Measurements from ENCODE around the gene CACUL1.
"Not testable (repeated sequence)": the region's sequence is repeated elsewhere in the genome, so short reads cannot be mapped to it uniquely, and the experiment has no call there.

Gene CACUL1

GRCh38 chr10:118754556-118755423, at the start of gene CACUL1:
CACUL1 (minus strand) TSS chr10:118754970; CDS start chr10:118754762, 208 bp downstream.
- peak; percentile 99 for DNase-seq
- in situ Hi-C loops (cut with HindIII; ENCODE audit: low pct_ligation_motif_present, low pct_unique_long_range_greater_than_20kb, low sequenced_read_pairs), result no loop called here

- in situ Hi-C loops (cut with HindIII; ENCODE audit: low pct_ligation_motif_present, low pct_unique_long_range_greater_than_20kb, low sequenced_read_pairs), result no loop called here
- no peak for DNase-seq
Observed at GRCh38 chr10:118804262-118804773, 49.5 kb upstream of the CACUL1 start.

- in situ Hi-C loops (cut with HindIII; ENCODE audit: low pct_ligation_motif_present, low pct_unique_long_range_greater_than_20kb, low sequenced_read_pairs), result no loop called here
- no peak for DNase-seq
Observed at GRCh38 chr10:118802126-118802793, 47.5 kb upstream of the CACUL1 start.

DNA sequence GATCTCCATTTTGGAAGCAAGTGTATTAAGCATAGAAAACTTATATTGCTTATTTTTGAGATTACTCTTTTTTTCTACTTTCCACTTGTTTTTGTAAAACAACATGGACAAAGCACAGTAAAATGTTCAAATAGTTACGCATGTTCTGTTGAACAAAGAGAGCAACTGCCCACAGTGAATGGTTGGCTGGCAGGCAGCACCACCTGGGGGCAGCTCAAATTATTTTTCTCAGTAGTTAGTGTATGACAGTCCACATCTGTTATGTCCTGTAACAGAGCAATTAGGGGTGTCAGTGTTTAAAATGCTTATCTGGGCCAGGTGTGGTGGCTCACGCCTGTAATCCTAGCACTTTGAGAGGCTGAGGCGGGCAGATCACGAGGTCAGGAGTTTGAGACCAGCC, 46.1 kb upstream of the CACUL1 start:
- in situ Hi-C loops (cut with HindIII; ENCODE audit: low pct_ligation_motif_present, low pct_unique_long_range_greater_than_20kb, low sequenced_read_pairs), result no loop called here
- DNase-seq, result peak; percentile 42

DNA sequence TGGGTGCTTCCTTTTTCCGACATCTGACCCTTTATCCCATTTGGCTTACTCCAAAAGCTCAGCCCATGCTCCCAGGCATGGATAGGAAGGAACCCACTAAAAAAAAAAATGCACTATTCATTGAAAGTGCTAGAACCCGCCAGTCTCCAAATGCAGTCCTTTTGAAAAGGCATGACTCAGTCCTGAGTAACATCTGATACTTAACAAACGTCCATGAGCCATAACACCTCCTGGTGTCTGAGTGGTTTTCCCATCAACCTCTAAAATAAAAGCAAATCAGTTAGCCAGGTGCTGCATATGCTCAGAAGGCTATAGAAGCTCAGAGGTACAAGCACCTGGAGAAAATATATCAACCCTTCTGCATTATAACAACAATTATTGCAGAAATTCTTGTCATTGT, 45.0 kb upstream of the CACUL1 start:
- peak; percentile 60 for DNase-seq
- in situ Hi-C loops (cut with HindIII; ENCODE audit: low pct_ligation_motif_present, low pct_unique_long_range_greater_than_20kb, low sequenced_read_pairs), result no loop called here

GRCh38 chr10:118798231-118798662, 43.5 kb upstream of the CACUL1 start:
- peak; percentile 49 for DNase-seq
- in situ Hi-C loops (cut with HindIII; ENCODE audit: low pct_ligation_motif_present, low pct_unique_long_range_greater_than_20kb, low sequenced_read_pairs), result no loop called here

DNA sequence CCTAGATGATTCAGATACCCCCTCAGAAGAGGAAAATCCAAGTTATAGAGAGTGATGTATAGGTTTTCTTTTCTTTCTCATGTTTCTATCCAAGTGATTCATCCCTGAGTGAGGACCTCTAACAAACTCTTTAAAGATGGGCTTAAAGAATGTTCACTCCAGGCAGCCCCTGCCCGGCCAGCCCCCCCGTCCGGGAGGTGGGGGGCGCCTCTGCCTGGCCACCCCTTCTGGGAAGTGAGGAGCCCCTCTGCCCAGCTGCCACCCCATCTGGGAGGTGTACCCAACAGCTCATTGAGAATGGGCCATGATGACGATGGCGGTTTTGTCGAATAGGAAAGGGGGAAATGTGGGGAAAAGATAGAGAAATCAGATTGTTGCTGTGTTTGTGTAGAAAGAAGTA, 40.2 kb upstream of the CACUL1 start:
- in situ Hi-C loops (cut with HindIII; ENCODE audit: low pct_ligation_motif_present, low pct_unique_long_range_greater_than_20kb, low sequenced_read_pairs); DNase-seq: not testable (repeated sequence)

DNA sequence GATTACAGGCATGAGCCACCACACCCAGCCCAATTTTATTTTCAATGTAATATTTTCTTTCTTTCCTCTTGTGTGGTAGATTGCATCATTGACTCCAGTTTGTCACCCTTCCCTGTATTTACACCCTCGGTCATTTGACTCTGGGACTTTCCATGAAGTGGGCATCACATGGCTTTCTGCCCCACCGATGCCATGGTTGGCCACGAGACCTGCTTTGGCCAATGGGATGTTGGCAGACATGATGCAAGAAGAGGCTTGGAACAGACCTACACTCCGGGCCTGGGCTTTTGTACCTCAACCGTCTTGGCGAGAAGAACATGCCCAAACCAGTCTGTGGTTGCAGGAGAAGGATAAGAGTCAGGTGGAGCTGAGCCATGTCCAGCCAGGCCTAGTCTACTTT, 38.8 kb upstream of the CACUL1 start:
- DNase-seq, result no peak
- in situ Hi-C loops (cut with HindIII; ENCODE audit: low pct_ligation_motif_present, low pct_unique_long_range_greater_than_20kb, low sequenced_read_pairs), result no loop called here

DNA sequence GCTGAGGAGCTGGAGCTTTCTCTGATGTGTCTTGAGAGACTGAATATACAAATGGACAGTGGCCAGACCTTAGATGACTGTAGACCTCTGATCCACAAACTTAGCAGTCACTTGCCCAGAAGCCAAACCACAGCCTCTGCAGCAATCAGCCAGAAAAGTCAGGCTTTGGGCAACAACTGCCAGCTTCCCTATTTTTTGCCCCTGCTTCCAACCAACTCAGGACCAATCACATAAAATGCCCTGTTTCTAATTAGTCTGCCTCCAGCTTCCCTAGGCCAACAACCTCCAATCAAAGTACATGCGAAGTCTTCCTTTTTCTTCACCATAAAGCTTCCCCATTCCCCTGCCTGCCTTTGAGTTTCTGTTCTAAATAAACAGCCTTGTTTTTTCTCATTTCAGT, 37.8 kb upstream of the CACUL1 start:
- no peak for DNase-seq
- in situ Hi-C loops (cut with HindIII; ENCODE audit: low pct_ligation_motif_present, low pct_unique_long_range_greater_than_20kb, low sequenced_read_pairs), result no loop called here

GRCh38 chr10:118790058-118790457, 35.3 kb upstream of the CACUL1 start:
- in situ Hi-C loops (cut with HindIII; ENCODE audit: low pct_ligation_motif_present, low pct_unique_long_range_greater_than_20kb, low sequenced_read_pairs), result no loop called here
- DNase-seq, result no peak

DNA sequence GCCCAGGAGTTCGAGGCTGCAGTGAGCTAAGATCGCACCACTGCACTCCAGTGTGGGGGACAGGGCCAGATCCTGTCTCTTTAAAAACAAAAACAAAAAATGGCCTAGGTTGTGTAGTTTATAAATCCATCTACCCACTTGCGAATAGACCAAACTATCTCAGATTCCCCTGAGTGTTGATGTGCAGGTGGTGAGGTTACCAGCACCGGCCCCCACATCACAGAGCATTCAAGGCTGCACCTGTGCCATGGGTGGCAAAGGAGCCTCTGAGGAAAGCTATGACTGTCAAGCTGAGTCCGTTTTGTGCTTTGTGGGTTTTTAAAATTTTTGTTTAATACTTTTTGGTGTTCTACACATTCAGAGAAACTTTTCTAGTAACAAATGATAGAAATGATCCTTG, 30.8 kb upstream of the CACUL1 start:
- in situ Hi-C loops (cut with HindIII; ENCODE audit: low pct_ligation_motif_present, low pct_unique_long_range_greater_than_20kb, low sequenced_read_pairs), result no loop called here
- no peak for DNase-seq

GRCh38 chr10:118783776-118784545, 29.2 kb upstream of the CACUL1 start:
- in situ Hi-C loops (cut with HindIII; ENCODE audit: low pct_ligation_motif_present, low pct_unique_long_range_greater_than_20kb, low sequenced_read_pairs), result no loop called here
- DNase-seq, result no peak

DNA sequence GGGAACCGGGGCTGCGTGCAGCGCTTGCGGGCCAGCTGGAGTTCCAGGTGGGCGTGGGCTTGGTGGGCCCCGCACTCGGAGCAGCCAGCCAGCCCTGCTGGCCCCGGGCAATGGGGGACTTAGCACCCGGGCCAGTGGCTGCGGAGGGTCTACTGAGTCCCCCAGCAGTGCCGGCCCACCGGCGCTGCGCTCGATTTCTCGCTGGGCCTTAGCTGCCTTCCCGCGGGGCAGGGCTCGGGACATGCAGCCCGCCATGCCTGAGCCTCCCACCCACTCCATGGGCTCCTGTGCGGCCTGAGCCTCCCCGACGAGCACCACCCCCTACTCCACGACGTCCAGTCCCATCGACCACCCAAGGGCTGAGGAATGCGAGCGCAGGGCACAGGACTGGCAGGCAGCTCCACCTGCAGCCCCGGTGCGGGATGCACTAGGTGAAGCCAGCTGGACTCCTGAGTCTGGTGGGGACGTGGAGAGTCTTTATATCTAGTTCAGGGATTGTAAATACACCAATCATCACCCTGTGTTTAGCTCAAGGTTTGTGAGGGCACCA, 28.2 kb upstream of the CACUL1 start:
- DNase-seq; in situ Hi-C loops (cut with HindIII; ENCODE audit: low pct_ligation_motif_present, low pct_unique_long_range_greater_than_20kb, low sequenced_read_pairs): not testable (repeated sequence)

DNA sequence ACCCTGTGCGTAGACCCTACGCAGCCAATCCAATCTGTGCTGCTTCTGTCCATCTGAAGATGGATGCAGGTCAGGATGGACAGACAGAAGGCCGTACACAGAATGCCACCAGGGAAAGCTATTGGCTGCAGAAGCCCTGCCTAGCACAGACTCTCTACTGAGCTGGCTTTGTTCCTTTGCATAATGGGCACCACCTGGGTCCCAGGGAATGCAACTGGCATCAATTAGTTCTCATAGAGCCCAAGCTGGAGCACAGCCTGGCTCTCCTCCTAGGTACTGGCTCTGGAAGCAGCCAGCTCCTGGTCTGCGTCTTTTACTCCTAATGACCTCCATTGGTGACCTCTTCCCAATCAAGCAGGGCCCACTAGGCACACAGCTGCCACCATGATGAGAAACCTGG, 26.8 kb upstream of the CACUL1 start:
- no peak for DNase-seq
- in situ Hi-C loops (cut with HindIII; ENCODE audit: low pct_ligation_motif_present, low pct_unique_long_range_greater_than_20kb, low sequenced_read_pairs), result no loop called here

DNA sequence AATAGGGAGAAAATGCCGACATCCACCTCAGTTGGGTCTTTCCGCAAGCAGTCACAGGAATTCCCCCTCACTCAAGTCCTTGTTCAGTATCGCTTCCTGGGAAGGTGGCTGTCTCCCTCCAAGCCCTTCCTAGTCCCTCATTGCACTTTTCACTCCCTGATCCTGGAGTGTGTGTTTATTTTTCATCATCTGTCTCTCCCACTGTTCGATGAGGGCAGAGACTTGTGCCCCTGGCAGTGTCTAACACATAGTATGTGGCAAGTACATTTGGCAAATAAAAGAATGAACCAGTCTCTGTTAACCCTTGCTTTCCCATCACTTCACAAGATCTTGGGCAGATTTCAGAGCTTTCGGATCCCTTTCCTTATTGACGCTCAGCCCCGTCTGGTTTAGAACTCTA, 24.0 kb upstream of the CACUL1 start:
- in situ Hi-C loops (cut with HindIII; ENCODE audit: low pct_ligation_motif_present, low pct_unique_long_range_greater_than_20kb, low sequenced_read_pairs), result no loop called here
- no peak for DNase-seq

DNA sequence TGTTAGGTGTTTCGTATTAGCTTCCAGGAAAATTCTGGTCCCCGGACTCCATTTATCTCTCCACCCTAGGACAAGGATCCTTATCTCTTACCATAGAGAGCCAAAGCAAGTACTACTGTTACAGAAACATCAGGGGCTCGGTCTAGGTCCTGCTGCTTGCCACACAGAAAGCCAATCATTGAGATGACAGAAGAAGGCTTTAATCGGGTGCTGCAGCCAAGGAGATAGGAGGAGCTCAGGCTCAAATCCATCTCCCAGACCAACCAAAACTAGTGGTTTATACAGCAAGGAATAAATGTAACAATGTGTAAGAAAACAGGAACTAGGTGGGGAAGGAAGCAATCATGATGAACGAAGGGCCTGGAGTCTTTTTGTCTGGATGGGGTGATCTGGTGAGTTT, 22.2 kb upstream of the CACUL1 start:
- in situ Hi-C loops (cut with HindIII; ENCODE audit: low pct_ligation_motif_present, low pct_unique_long_range_greater_than_20kb, low sequenced_read_pairs), result no loop called here
- DNase-seq, result no peak

DNA sequence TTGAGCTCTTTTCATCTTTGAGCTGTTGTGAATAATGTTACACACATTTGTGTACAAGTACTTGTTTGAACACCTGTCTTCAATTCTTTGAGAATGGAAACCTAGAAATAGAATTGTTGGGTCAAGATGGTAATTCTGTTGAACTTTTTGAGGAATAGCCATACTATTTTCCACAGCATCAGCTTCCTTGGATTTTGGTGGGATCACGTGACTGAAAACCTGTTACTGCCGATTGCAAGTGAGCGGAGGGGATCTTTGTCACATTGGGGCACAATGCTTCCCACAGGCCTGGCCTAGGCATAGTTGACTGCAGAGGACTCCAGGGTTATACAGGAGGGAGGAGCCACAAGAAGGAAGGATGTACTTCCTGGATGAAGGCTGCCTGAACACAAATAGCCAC, 21.3 kb upstream of the CACUL1 start:
- in situ Hi-C loops (cut with HindIII; ENCODE audit: low pct_ligation_motif_present, low pct_unique_long_range_greater_than_20kb, low sequenced_read_pairs), result no loop called here
- DNase-seq, result no peak

DNA sequence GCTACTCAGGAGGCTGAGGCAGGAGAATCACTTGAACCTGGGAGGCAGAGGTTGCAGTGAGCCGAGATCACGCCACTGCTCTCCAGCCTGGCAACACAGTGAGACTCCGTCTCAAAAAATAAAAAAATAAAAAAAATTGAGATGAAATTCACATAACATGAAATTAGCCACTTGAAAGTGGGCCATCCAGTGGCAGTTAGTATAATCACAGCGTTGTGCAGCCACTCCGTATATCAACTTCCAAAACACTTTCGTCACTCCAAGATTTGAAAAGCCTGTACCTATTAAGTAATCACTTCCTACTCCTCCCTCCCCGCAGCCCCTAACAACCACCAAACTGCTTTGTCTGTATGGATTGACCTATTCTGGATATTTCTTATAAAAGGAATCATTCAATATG, 20.7 kb upstream of the CACUL1 start:
- in situ Hi-C loops (cut with HindIII; ENCODE audit: low pct_ligation_motif_present, low pct_unique_long_range_greater_than_20kb, low sequenced_read_pairs), result no loop called here
- DNase-seq, result no peak

DNA sequence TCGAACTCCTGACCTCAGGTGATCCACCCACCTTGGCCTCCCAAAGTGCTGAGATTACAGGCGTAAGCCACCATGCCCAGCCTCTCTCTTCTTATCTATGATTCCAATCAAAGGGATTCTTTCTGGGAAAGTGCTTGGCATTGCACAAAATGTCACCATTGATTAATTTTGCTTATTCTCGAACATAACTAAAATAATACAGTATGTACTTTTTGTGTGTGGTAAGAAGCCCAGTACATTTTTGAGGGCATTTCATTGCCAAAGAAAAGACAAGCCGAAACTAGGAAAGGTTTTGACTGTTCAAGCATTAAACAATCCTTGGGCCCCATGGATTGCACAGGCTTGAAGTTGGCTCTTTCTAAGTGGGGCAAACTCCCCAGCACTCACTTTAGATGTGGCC, 18.3 kb upstream of the CACUL1 start:
- DNase-seq, result no peak
- in situ Hi-C loops (cut with HindIII; ENCODE audit: low pct_ligation_motif_present, low pct_unique_long_range_greater_than_20kb, low sequenced_read_pairs), result no loop called here

All from ACHN (cell line).